GM12872 (cell line): ENCODE results near the gene DGKB.

Experiments
- TF ChIP-seq, protein P1 (sequence below): IDR thresholded peaks from 3 replicates; pipeline ENCODE4 v1.5.1; 2011; ENCODE audit warnings: low read depth, mild to moderate bottlenecking, low read length, moderate library complexity; ENCODE audit not compliant: insufficient read depth

The DGKB gene

GRCh38 chr7:14258441-14258840, 644.1 kb downstream of the DGKB start:
- TF ChIP-seq, protein P1, sequence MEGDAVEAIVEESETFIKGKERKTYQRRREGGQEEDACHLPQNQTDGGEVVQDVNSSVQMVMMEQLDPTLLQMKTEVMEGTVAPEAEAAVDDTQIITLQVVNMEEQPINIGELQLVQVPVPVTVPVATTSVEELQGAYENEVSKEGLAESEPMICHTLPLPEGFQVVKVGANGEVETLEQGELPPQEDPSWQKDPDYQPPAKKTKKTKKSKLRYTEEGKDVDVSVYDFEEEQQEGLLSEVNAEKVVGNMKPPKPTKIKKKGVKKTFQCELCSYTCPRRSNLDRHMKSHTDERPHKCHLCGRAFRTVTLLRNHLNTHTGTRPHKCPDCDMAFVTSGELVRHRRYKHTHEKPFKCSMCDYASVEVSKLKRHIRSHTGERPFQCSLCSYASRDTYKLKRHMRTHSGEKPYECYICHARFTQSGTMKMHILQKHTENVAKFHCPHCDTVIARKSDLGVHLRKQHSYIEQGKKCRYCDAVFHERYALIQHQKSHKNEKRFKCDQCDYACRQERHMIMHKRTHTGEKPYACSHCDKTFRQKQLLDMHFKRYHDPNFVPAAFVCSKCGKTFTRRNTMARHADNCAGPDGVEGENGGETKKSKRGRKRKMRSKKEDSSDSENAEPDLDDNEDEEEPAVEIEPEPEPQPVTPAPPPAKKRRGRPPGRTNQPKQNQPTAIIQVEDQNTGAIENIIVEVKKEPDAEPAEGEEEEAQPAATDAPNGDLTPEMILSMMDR = no peak

- TF ChIP-seq, protein P1 = no peak
These were observed 650.1 kb downstream of the DGKB start for GRCh38 chr7:14252458-14252857.

DNA sequence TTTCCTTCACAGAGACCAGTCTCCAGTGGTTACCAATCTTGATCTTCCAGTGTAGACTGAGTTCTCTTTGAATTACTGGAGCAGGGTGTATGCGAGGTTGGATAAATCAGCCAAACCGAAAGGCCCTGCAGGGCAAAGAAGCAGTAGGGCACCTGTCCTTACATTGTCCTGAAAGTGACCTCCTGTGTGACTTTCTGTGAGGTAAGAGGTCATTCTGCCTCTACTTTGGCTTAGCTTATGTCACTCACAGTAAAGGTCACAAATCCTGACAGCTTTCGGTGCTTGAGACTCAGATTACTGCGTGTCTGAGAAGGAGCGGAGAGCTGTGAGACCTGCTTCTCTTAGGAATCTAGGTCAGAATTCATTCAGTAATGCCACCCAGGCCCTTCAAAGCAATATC, 660.4 kb downstream of the DGKB start:
- TF ChIP-seq, protein P1 = no peak

GRCh38 chr7:14236834-14237233, 665.7 kb downstream of the DGKB start:
- TF ChIP-seq, protein P1 = no peak

DNA sequence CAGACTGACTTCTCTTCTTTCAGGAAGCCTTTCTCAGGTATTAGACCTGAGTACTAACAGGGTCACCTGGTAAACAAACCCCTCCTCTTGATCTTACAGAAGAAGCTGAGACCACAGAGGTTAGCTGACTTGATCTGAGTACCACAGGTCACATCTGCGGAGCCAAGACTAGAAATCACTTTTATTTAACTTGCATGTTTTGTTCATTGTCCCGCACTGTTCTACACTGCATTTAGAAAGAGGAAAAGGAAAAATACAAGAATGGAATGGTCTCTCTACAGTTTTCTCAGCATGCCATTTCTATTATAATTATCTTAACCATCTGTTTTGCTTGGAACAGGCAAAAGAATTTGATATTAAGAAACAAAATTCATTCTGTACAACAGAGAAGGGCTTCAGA, 667.5 kb downstream of the DGKB start:
- TF ChIP-seq, protein P1 = no peak

DNA sequence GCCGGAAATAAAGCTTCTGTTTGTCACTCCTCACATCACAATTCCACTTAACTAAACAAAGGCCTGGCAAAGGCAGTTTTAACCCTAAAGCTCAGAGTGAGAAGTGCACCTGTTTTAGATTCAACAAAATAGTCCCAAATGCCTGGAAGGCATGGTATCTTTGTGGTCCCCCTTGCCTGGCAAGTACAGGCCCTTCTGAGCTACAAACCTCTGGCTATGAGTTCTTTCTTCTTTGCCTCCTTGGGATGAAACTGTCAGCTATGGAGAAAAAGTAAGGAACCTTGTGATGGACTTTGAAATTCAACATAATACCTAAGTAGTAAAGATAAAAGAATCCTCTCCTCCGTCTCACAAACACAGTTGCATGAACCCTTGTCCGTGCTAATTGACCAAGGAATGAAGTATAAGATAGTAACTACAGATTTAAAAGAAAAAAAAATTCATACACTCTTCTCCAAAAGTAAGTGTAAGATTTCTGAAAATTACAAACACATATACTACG, 668.6 kb downstream of the DGKB start:
- TF ChIP-seq, protein P1 = no peak

GRCh38 chr7:14233076-14233867, 669.3 kb downstream of the DGKB start:
- TF ChIP-seq, protein P1 = no peak
